Measurements from ENCODE around the gene GBP4.

- TF ChIP-seq CTCF (IDR thresholded peaks at IDR 0.05 in 2 of 3, conservative IDR thresholded peaks at IDR 0.05 in 1 of 3; ENCODE audit: borderline replicate concordance in 1 of 3, insufficient read depth in 1 of 3, low read depth in 2 of 3, low read length in 2 of 3) (no peak), REST (IDR thresholded peaks at IDR 0.05; ENCODE audit: low read depth) (no peak), POLR2A (IDR thresholded peaks at IDR 0.05; ENCODE audit: borderline replicate concordance, extremely low read depth, insufficient read depth, insufficient read length) (no peak), SP1 (IDR thresholded peaks at IDR 0.05; ENCODE audit: low read depth) (no peak), JUND (IDR thresholded peaks at IDR 0.05) (no peak), SIN3A (IDR thresholded peaks at IDR 0.05; ENCODE audit: low read depth) (no peak), EZH2 (IDR thresholded peaks at IDR 0.05) (no peak), POLR2AphosphoS5 (IDR thresholded peaks at IDR 0.05; ENCODE audit: low read depth, low read length) (no peak), ZFX (IDR thresholded peaks at IDR 0.05) (no peak), MAX (IDR thresholded peaks at IDR 0.05) (no peak)
These were observed 55.3 kb downstream of the GBP4 start for GRCh38 chr1:89143484-89143883.

All from HCT116 (cell line).